ENCODE measurements around the gene STAP1. TPM values are rescaled to one million over a fixed set of nuclear protein-coding genes. Genes with fewer than 3 reads are reported as not detected.
A peak's percentile ranks its signal among the peaks of the same experiment; 100 is the strongest.

The STAP1 gene
- total and polyA plus RNA-seq, 10 of the 15 experiments (the other 5 are each of a cell fraction or from before 2014, with no cell fraction given): 4.6 to 19.4 (median 9.4) TPM

GRCh38 chr4:67575232-67576058 is 16.9 kb downstream of the STAP1 start:
- peak; percentile 85 for DNase-seq (ENCODE audit: low read depth, low spot score)
- FAIRE-seq: peak; percentile 94
- no peak overlapping the region; the same call in 1 of the 2 replicates for H3K9ac ChIP-seq (ENCODE audit: control insufficient read depth, insufficient read depth, low read length)
- peaks cover 20% of the 10 kb centered on the region for H3K4me1 ChIP-seq (ENCODE audit: control insufficient read depth, insufficient read depth, low read length)
- CTCF ChIA-PET: interaction anchor here (1.1 to 2.8 kb wide), 3 partner anchors 23 to 171 kb away, joined by 3 to 11 read pairs (median 10); no protein-coding TSS in a partner anchor
- H3K9me3 ChIP-seq (replicated peaks; ENCODE audit: control insufficient read depth, insufficient read depth, low read length): no peaks in the 10 kb centered on the region; the same call in 2 of the 3 replicates
- in situ Hi-C loops (cut with MboI): no loop called here
- H3K27me3 ChIP-seq (replicated peaks in 1 of 2; ENCODE audit: control insufficient read depth in 2 of 2, insufficient read depth in 2 of 2, low read length in 1 of 2): no peaks in the 10 kb centered on the region
- POLR2A ChIA-PET: interaction anchor here (1.1 to 1.6 kb wide), 3 partner anchors 29 to 126 kb away, joined by 3 to 5 read pairs (median 5); partner anchors contain the start of gene UBA6
- BruUV-seq (replicated peaks): TSS peak; percentile 56
- H3K4me3 ChIP-seq: peak overlapping the region; percentile 56
- peak overlapping the region; percentile 67 for H3K4me2 ChIP-seq (ENCODE audit: control insufficient read depth, insufficient read depth)
- H3K36me3 ChIP-seq (ENCODE audit: control insufficient read depth in 2 of 2, insufficient read depth in 2 of 2, low read length in 1 of 2): no peaks in the 10 kb centered on the region
- SMC1A ChIA-PET (ENCODE audit: uncharacterized antibody, unreplicated experiment): interaction anchor here (0.6 to 7.5 kb wide), 11 partner anchors 13 to 127 kb away, joined by 3 to 51 read pairs (median 4); partner anchors contain the start of genes CENPC and STAP1
- intact Hi-C loops (cut with micrococcal nuclease; ENCODE audit: unreplicated experiment): no loop called here
- H2AFZ ChIP-seq (ENCODE audit: control insufficient read depth, low read depth, low read length): peak overlapping the region; percentile 5; the same call in 1 of the 2 replicates
- peak; percentile 91 for ATAC-seq
- WGBS (ENCODE audit: insufficient coverage, insufficient replicate concordance, low lambda C conversion rate, missing lambda C conversion rate): 2% methylated on average over 13 of the region's 13 CpGs
- RAD21 ChIA-PET (ENCODE audit: unreplicated experiment): interaction anchor here (0.8 to 2.2 kb wide), 8 partner anchors 8 to 41 kb away, joined by 3 to 11 read pairs (median 4); partner anchors contain the start of gene STAP1
- no peaks in the 10 kb centered on the region for H3K79me2 ChIP-seq (ENCODE audit: control insufficient read depth, insufficient read depth, low read length)
- H4K20me1 ChIP-seq (ENCODE audit: control insufficient read depth, insufficient read depth): no peaks in the 10 kb centered on the region
- peak overlapping the region; percentile 67 for H3K27ac ChIP-seq (ENCODE audit: control insufficient read depth, insufficient read depth)
- peak; percentile 75 to 77 for TF ChIP-seq IKZF2 (IDR thresholded peaks at IDR 0.05)
- TF ChIP-seq TCF7 (IDR thresholded peaks at IDR 0.05; ENCODE audit: borderline replicate concordance): no peak
- TF ChIP-seq CBFB (IDR thresholded peaks at IDR 0.05; ENCODE audit: low read depth): no peak
- no peak for TF ChIP-seq PAX8 (IDR thresholded peaks at IDR 0.05)
- TF ChIP-seq POLR2A (IDR thresholded peaks at IDR 0.05; ENCODE audit: low read depth, low read length): no peak
- no peak for TF ChIP-seq YY1 (IDR thresholded peaks at IDR 0.05; ENCODE audit: low read depth, low read length)
- TF ChIP-seq RELA (IDR thresholded peaks at IDR 0.05; ENCODE audit: borderline replicate concordance, partially characterized antibody): no peak
- TF ChIP-seq STAT3 (IDR thresholded peaks at IDR 0.05; ENCODE audit: low read depth, low read length): no peak
- no peak for TF ChIP-seq MYB (IDR thresholded peaks at IDR 0.05; ENCODE audit: borderline replicate concordance, low read depth, low read length)
- TF ChIP-seq ZNF24 (IDR thresholded peaks at IDR 0.05): peak; percentile 16; the same call in 1 of the 2 replicates
- TF ChIP-seq CUX1 (IDR thresholded peaks at IDR 0.05; ENCODE audit: insufficient replicate concordance, low read depth, low read length): no peak
- peak; percentile 69 for TF ChIP-seq CBX5 (IDR thresholded peaks at IDR 0.05; ENCODE audit: low read depth)
- no peak for TF ChIP-seq SMC3 (IDR thresholded peaks at IDR 0.05; ENCODE audit: borderline replicate concordance, low read length)
- TF ChIP-seq DPF2 (IDR thresholded peaks at IDR 0.05): peak; percentile 50; the same call in 1 of the 2 replicates
- TF ChIP-seq TCF3 (IDR thresholded peaks at IDR 0.05; ENCODE audit: borderline replicate concordance, insufficient read depth, low read depth, low read length): no peak
- TF ChIP-seq ZBTB11 (CRISPR knock-in tag; IDR thresholded peaks at IDR 0.05): no peak

Measured in GM12878 (cell line).